Stimulated activated naive CD8-positive, alpha-beta T cell treated with anti-CD3 and anti-CD28 coated beads, Interleukin-15, Interleukin-2, amounts not matched to agents 100 ng/mL and 50 ng/mL, for 24 hours (primary cell): Measurements from ENCODE around the gene FYN.

Experiments
- H3K27ac Mint-ChIP-seq: one replicate; pipeline ENCODE4 v1.8.0; 2021; ENCODE audit warnings: mild to moderate bottlenecking, mixed read lengths
- H3K27me3 Mint-ChIP-seq: one replicate; pipeline ENCODE4 v1.8.0; 2021; ENCODE audit warnings: mixed read lengths
- H3K36me3 Mint-ChIP-seq: one replicate; pipeline ENCODE4 v1.8.0; 2021; ENCODE audit warnings: low read depth, mixed read lengths
- H3K4me1 Mint-ChIP-seq: one replicate; pipeline ENCODE4 v1.8.0; 2021; ENCODE audit warnings: low read depth, mixed read lengths
- H3K4me3 Mint-ChIP-seq: one replicate; pipeline ENCODE4 v1.8.0; 2021; ENCODE audit warnings: mild to moderate bottlenecking, mixed read lengths
- H3K9me3 Mint-ChIP-seq: one replicate; pipeline ENCODE4 v1.8.0; 2021; ENCODE audit warnings: mixed read lengths

FYN gene

DNA sequence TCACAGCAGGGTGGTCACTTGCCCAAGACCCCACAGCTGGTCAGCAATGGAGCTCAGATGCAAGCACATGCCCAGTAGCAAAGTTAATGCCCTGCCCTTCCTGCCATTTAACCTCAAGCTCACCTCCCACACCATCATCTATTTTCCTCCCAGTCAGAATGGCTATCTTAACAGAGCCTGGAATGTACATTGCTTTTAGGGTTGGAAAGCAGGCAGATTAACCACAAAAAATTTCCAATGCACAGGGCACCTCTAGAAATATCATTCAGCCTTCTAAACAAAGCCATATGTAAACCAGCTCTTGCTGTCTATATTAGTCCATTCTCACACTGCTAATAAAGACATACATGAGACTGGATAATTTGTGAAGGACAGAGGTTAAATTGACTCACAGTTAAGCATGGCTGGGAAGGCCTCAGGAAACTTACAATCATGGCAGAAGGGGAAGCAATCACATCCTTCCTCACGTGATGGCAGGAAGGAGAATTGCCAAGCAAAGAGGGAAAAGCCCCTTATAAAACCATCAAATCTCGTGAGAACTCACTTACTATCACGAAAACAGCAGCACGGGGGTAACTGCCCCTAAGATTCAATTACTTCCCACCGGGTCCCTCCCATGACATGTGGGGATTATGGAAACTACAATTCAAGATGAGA, 106.9 kb downstream of the FYN start:
- Mint-ChIP-seq H3K9me3 (no peaks in the 10 kb centered on the region), H3K4me1 (peaks cover 100% of the 10 kb centered on the region), H3K27ac (peak overlapping the region; percentile 100), H3K4me3 (peak overlapping the region; percentile 74), H3K36me3 (peaks cover 83% of the 10 kb centered on the region), H3K27me3 (no peaks in the 10 kb centered on the region)

DNA sequence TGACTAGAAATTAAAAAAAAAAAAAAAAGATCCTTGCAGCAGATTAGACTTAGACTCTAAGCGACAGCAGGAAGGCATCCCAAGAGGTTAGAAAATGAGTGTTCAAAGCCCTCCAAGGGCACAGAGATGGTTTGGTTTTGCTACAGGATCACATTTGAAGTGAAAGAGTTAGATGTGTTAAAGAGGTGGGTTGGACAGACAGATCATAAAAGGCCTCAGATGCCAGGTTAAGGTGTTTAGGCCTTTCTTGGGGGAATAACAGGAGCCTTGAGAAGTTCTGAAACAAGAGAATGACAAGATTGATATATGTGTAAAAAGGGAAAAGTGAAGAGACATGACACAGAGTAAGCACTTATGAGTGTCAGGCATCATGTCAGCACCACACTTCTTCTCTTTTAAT, 107.5 kb downstream of the FYN start:
- Mint-ChIP-seq H3K4me1 (peaks cover 100% of the 10 kb centered on the region), H3K4me3 (peak overlapping the region; percentile 74), H3K27ac (peak overlapping the region; percentile 100), H3K27me3 (no peaks in the 10 kb centered on the region), H3K36me3 (peaks cover 83% of the 10 kb centered on the region), H3K9me3 (no peaks in the 10 kb centered on the region)

DNA sequence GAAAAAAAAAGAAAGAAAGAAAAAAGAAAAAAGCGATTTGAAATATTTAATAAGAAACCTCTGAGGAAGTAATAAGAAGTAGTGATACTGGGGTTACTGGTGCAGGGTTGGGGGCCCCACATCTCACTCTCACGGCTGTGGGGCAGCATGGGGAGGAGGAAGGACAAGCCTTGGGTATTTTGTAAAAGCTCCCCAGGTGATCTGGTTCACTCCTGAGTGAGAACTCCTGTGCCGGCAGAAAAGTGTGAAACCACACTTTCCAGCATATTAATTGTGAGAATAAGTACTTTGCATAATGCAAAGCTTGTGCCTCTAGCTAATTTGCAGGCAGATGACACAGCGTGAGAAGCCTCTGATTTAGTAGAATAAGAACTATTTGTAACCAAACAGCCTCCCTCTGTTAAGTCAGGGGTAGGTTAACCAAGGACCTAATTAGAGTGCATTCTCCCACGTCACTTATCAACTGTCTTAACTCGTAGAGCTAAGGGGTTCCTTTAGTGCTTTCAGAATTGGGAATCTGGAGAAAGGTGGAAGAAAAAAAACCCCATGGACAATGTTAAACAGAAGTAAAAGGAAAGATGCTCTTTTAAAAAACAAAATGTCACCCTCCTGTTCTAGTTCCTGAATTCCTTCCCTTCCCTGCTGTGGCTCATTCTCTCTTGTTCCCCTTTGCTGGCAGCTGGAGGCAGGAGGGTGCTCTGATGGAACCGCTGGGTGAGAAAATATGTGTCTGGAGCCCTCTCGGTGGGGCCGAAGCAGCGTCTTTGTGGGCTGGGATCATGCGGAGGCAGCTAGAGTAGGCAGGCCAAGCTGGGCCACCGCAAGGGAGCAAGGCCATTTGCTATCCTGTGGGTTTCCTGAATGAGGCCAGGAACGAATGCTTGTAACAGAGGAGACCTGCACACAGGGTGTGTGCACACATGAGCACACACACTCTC, 108.7 kb downstream of the FYN start:
- Mint-ChIP-seq H3K27me3 (no peaks in the 10 kb centered on the region), H3K4me1 (peaks cover 100% of the 10 kb centered on the region), H3K27ac (peak overlapping the region; percentile 100), H3K4me3 (peak overlapping the region; percentile 74), H3K36me3 (peaks cover 83% of the 10 kb centered on the region), H3K9me3 (no peaks in the 10 kb centered on the region)

DNA sequence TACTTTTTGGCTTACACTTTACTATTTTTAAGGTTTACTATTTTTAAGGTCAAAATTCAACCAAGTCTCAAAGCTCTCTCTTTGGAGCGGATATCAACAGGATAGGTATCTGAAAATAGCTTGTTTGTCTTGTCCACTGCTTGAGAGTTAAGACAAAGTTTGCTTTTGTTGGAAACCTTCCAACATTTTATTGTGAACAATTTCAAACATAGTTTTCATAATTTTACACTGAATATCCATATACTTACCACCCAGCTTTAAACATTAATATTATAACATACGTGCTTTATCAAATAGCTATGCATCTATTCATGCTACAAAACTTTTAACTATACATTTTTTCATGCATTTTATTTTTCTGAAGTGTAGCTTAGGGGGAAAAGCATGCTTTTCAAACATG, 109.9 kb downstream of the FYN start:
- Mint-ChIP-seq H3K36me3 (peaks cover 86% of the 10 kb centered on the region), H3K4me3 (peak overlapping the region; percentile 58), H3K9me3 (no peaks in the 10 kb centered on the region), H3K27me3 (no peaks in the 10 kb centered on the region), H3K27ac (peak overlapping the region; percentile 100), H3K4me1 (peaks cover 100% of the 10 kb centered on the region)

DNA sequence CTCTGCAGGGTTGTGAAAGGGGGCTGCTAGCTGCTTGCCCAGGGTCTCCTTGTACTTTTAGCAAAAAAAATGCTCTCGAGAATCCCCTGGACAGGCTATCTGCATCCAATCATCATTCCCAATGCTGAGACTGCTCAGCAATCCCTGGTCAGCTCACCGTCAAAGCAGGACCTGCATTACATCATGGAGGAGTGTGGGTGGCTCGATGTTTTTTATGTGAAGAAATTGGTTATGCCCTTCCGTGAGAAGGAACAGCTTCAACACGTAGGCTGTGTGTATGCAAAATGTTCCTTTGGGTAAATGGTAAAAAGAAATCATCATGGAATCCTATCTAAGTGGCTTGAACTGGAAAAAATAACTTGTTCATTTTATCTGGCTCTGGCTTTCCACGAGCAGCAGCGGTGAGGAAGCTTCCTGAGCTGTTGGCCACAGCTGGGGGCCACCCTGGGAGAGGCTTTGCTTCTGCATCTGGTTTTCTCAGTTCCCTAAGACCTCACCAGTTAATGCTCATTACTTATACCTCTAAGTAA, 111.4 kb downstream of the FYN start:
- Mint-ChIP-seq H3K36me3 (peaks cover 86% of the 10 kb centered on the region), H3K27ac (peak overlapping the region; percentile 100), H3K4me1 (peaks cover 99% of the 10 kb centered on the region), H3K27me3 (no peaks in the 10 kb centered on the region), H3K9me3 (no peaks in the 10 kb centered on the region), H3K4me3 (peak overlapping the region; percentile 72)

DNA sequence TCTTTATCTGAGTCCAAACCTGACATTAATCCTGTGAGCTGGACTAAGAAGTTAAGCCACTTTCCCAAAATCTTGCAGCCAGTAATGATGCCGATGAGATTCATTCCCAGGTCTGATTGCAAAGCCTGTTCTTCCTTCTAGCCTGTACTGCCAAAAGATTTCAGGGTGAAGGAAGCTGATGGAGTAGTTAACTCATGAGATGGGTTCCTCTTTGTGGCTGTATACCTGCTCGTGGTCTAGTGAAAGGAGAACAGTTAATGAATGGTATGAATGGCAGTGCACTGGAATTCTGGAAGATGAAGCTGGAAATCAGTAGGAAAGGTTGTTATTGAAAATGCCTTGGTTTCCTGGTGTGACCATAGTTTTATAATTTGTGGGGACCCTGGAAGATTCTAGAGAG, 112.0 kb downstream of the FYN start:
- no peaks in the 10 kb centered on the region for H3K9me3 Mint-ChIP-seq
- H3K4me1 Mint-ChIP-seq = peaks cover 95% of the 10 kb centered on the region
- H3K4me3 Mint-ChIP-seq = peak overlapping the region; percentile 68
- peaks cover 82% of the 10 kb centered on the region for H3K36me3 Mint-ChIP-seq
- H3K27me3 Mint-ChIP-seq = no peaks in the 10 kb centered on the region
- peak overlapping the region; percentile 100 for H3K27ac Mint-ChIP-seq

DNA sequence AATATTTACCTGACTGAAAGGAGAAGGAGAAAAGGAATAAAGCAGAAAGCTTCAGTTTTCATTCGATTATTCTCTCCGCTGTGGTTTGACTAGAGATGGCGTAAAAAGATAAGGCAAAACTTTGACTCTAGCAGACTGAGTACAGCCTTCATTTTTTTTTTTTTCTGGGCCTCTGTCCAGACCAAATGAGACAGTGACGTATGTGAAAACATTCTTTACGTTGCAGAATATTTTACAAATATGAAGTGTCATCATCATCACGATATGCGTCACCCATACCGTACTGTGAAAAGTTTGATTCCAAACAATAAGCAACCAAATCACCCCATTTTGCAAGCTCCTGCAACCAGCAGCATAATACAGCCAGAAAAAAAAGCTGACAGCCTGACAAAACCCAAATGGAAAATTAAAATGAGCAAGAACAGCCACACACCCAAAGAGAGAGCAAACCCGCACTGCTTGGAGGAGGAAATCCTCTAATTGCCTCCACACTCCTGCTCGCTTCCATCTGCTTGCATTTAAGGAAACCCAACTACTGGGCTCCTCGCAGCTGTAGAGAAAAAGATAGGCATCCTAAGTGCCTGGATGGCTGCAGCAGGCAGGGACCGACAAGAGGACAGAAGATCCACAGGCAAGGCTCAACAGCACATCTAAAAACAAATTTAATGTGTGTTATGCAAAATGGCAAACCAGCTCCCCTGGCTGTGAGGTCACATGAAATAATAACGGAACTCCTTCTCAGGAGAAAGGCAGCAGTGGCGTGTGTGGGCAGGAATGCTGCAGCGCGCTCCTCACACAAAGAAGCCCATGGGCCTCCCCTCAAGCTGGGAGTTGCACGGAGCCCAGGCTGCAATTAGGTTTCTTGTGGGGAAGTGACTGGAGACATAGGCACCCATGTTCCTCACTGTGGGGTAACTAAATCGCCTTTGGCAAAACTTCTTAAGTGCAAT, 113.1 kb downstream of the FYN start:
- Mint-ChIP-seq H3K27ac (peak overlapping the region; percentile 100), H3K4me3 (peak overlapping the region; percentile 84), H3K27me3 (no peaks in the 10 kb centered on the region), H3K4me1 (peaks cover 95% of the 10 kb centered on the region), H3K36me3 (peaks cover 82% of the 10 kb centered on the region), H3K9me3 (no peaks in the 10 kb centered on the region)

DNA sequence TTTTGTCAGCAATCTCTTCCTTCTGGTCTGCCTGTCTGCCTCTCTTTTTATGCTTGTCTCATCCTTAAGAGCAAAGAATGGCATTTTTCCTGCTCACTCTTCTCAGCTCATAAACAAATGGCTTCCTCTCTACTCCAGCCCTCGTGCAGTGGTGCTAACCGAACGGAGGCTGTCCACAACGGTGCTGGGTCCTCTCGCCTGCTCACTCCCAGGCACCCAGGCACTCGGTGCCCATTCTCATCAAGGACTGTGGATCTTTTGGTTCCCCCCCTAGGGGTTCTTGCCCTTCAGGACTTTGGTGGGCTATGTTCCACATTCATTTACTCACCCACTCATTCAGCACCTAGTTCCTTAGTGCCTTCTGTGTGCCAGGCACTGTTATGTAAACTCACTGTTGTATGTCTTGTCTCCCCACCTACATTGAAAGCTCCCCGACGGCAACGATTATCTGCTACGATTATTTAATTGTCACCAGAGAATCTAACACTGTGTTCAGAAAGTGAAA, 113.9 kb downstream of the FYN start:
- Mint-ChIP-seq H3K36me3 (peaks cover 82% of the 10 kb centered on the region), H3K9me3 (no peaks in the 10 kb centered on the region), H3K27ac (peak overlapping the region; percentile 100), H3K4me1 (peaks cover 94% of the 10 kb centered on the region), H3K27me3 (no peaks in the 10 kb centered on the region), H3K4me3 (peak overlapping the region; percentile 84)

DNA sequence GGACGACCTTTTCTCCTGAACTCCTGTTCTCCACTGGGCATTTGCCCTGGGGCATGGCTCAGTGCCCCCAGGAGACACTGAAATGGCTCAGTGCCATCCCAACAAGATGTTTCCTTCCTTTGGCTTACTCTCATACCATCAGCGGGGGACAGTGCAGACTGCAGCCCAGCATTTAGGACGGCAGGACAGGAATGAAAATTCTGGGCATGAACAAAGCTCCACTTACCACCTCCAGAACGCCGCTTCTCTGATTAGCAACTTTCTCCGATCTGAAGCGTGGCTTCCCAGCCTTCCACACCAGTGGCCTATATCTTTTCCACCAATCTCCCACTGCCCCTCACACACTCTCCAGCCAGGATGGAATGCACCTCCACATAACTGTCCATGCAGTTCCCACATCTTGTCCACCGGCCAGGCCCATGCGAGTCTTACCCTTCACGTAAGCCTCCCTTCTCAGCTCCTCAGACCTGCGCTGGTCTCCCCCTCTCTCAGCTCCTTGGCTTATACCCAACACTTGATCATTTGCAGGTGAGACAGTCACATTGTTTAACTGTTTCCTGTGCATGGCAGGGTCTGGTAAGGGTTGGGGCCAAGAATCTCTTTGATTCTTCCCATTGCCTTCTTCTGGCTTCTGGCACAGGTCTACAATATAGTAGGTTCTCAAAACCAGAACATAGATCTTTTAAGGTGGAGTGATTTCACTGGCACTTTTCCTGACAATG, 114.5 kb downstream of the FYN start:
- peaks cover 85% of the 10 kb centered on the region for H3K36me3 Mint-ChIP-seq
- peak overlapping the region; percentile 84 for H3K4me3 Mint-ChIP-seq
- peak overlapping the region; percentile 100 for H3K27ac Mint-ChIP-seq

DNA sequence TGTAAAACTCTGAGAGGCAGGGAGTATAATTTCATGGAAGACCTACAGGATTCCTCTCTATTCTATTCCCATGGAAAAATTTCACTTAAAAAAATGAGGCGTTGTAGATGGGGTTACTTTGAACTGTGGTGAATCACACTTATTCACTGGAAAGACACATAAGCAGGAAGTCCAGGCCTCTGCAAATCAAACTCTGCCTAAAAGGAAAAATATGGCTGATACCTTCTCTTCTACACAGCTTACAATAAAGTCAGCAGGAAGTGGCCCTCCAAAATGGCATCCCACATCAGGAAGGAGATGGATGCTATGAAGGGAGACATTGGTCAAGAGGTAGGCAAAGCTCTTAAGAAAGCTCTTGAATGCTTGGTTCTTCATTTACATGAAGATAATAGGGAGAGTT, 115.9 kb downstream of the FYN start:
- Mint-ChIP-seq H3K27ac (peak overlapping the region; percentile 100), H3K9me3 (no peaks in the 10 kb centered on the region), H3K36me3 (peaks cover 88% of the 10 kb centered on the region), H3K27me3 (no peaks in the 10 kb centered on the region), H3K4me1 (peaks cover 94% of the 10 kb centered on the region), H3K4me3 (peak overlapping the region; percentile 84)

More for the DNA sequence above, 114.5 kb downstream of the FYN start:
- H3K4me1 Mint-ChIP-seq = peaks cover 94% of the 10 kb centered on the region
- H3K9me3 Mint-ChIP-seq = no peaks in the 10 kb centered on the region
- H3K27me3 Mint-ChIP-seq = no peaks in the 10 kb centered on the region

DNA sequence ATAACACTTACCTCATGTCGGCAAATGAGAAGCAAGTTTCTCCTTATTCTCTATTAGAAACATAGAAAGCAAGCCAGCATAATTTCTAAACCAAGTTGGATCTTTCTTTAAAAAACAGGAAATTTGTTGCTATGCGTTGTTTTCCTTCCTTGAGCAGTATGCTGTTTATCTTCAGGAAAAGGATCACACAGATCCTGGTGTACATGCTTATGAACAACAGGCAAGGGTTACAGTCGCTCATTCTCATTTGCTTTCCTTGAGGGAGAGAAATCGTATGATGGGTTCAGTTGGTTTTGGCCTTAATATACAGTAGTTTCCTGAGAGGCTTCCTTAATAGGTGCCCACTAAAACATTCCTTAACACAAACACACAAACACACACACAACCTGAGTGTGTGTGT, 118.8 kb downstream of the FYN start:
- no peaks in the 10 kb centered on the region for H3K27me3 Mint-ChIP-seq
- no peaks in the 10 kb centered on the region for H3K9me3 Mint-ChIP-seq
- H3K36me3 Mint-ChIP-seq = peaks cover 91% of the 10 kb centered on the region
- H3K27ac Mint-ChIP-seq = peak overlapping the region; percentile 100
- H3K4me1 Mint-ChIP-seq = peaks cover 92% of the 10 kb centered on the region
- H3K4me3 Mint-ChIP-seq = peak overlapping the region; percentile 84

DNA sequence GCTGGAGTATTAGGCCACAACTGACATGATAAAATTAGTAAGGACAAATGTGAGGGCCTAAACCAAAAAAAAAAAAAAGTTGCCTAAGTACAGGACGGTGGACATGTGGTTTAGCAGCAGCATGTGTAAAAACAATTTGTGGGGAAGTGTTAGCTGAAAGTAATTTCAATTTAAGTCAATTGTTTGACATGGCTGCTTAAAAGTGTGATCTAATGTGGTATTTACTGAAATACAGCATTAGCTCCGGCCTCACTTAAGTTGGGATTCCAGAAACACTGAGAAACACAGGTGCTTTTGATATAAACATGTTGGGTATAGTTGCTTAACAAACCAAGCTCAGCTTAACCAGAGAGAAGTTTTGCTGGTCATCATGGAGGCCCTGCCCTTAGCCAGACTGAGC, 119.7 kb downstream of the FYN start:
- peak overlapping the region; percentile 84 for H3K4me3 Mint-ChIP-seq
- H3K27me3 Mint-ChIP-seq = no peaks in the 10 kb centered on the region
- peaks cover 92% of the 10 kb centered on the region for H3K4me1 Mint-ChIP-seq
- peak overlapping the region; percentile 100 for H3K27ac Mint-ChIP-seq
- peaks cover 91% of the 10 kb centered on the region for H3K36me3 Mint-ChIP-seq
- no peaks in the 10 kb centered on the region for H3K9me3 Mint-ChIP-seq

DNA sequence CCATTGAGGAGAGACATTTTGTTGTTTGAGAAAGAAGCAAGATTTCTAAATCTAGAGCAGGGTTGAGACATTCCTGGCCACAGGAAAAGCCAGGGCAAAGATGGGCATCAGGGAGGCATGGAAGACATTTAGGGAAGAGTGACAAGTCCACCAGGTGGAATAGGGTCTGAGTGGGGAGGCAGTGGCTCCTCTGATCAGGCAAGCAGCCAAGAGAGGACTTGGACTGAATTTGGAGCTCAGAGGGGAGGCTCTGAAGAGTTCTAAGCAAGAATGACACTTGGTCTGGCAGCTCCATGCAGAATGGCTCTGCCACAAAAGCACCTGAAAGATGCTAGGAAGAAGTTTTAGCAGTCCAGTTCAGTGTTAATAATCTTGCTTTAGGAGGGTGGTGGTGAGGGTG, 120.8 kb downstream of the FYN start:
- Mint-ChIP-seq H3K27me3 (no peaks in the 10 kb centered on the region), H3K4me3 (peak overlapping the region; percentile 58), H3K27ac (peak overlapping the region; percentile 100), H3K4me1 (peaks cover 92% of the 10 kb centered on the region), H3K9me3 (no peaks in the 10 kb centered on the region), H3K36me3 (peaks cover 91% of the 10 kb centered on the region)
